Transverse colon (tissue), 4 donors: ENCODE measurements around the gene KCNJ6.

Source experiments
- POLR2A ChIP-seq: fragments of 450-650 bp; IDR thresholded peaks from one replicate; pipeline ENCODE4 v1.6.1; 2016; ENCODE audit warnings: antibody characterized with exemption, mild to moderate bottlenecking, moderate library complexity
- POLR2AphosphoS5 ChIP-seq, 3 donors: sonication (generic); formaldehyde crosslinking; IDR thresholded peaks; one replicate each; pipeline ENCODE4 v1.6.1; 2016; ENCODE audit warnings: antibody characterized with exemption in 3 of 3
- TF ChIP-seq, protein P1 (sequence below), 5 experiments: fragments of 200-600 bp in 3 of 5; fragments of 450-650 bp in 2 of 5; sonication (generic) in 3 of 5; IDR thresholded peaks; 1 replicate in 2 of 5; 2 replicates in 3 of 5; pipeline ENCODE4 v1.5.1; 2016 to 2017; ENCODE audit warnings: antibody characterized with exemption in 5 of 5, inconsistent platforms in 3 of 5, mild to moderate bottlenecking in 2 of 5, moderate library complexity in 1 of 5

DNA sequence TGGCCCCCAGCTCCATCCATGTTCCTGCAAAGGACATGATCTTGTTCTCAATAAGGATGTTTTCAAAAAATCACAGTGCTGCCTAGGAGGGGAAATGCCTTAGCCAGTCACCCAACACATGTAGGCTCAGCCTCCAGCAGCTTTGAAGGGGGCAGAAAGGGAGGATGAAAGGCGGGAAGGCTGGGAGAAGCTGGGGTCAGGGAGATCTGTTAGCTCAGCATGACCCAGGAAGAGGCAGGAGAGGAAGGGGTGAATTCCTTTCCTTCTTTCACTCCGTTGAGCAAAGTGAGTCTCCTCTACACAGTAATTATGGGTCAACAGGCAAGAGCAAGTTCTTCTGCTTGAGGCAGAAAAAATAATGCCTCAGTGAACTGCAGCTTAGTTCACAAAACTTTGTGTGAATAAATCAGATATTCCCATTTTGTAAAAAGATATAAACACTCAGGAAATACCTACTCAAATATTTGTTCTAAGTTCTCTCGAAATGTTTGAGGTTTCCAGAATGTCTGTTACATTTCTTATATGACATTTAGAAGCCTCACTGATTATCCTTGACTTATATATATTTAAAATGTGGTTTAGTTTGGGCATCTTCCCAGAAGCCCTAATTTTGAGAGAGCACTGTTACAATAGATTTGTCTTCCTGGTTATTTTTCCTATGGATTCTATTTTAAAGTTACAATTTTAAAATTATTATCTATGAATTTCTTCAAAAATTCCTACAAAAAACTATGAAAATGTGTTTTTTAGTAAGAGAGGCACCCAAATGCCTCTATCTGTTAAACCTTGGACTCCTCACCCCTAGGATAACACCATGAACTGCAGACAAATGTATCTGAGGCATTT is 116.8 kb downstream of the KCNJ6 start:
- TF ChIP-seq, protein P1, sequence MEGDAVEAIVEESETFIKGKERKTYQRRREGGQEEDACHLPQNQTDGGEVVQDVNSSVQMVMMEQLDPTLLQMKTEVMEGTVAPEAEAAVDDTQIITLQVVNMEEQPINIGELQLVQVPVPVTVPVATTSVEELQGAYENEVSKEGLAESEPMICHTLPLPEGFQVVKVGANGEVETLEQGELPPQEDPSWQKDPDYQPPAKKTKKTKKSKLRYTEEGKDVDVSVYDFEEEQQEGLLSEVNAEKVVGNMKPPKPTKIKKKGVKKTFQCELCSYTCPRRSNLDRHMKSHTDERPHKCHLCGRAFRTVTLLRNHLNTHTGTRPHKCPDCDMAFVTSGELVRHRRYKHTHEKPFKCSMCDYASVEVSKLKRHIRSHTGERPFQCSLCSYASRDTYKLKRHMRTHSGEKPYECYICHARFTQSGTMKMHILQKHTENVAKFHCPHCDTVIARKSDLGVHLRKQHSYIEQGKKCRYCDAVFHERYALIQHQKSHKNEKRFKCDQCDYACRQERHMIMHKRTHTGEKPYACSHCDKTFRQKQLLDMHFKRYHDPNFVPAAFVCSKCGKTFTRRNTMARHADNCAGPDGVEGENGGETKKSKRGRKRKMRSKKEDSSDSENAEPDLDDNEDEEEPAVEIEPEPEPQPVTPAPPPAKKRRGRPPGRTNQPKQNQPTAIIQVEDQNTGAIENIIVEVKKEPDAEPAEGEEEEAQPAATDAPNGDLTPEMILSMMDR (IDR thresholded peaks at IDR 0.05) = no peak
- TF ChIP-seq POLR2A (no peak), POLR2AphosphoS5 (IDR thresholded peaks at IDR 0.05) (no peak)
